ENCODE data around the gene ABCA9. TPM values are rescaled to one million over a fixed set of nuclear protein-coding genes. Genes with fewer than 3 reads are reported as not detected.
"Not testable (repeated sequence)": the region's sequence is repeated elsewhere in the genome, so short reads cannot be mapped to it uniquely, and the experiment has no call there.

ABCA9 gene
- total RNA-seq, 3 donors from 2014 or later, result 18.0 to 92.7 (median 56.7) TPM

- peaks cover 3 to 9% of the 10 kb centered on the region in 2 donors for H3K9me3 ChIP-seq
- intact Hi-C loops (cut with DNase I; ENCODE audit: low total_unique reads), result no loop called here
- H3K4me3 ChIP-seq, result no peak overlapping the region
- TF ChIP-seq CTCF (IDR thresholded peaks at IDR 0.05), result no peak
- no peak for TF ChIP-seq POLR2AphosphoS5 (IDR thresholded peaks at IDR 0.05)
- TF ChIP-seq POLR2A (IDR thresholded peaks at IDR 0.05), result no peak
- no peaks in the 10 kb centered on the region for H3K36me3 ChIP-seq
- H3K4me1 ChIP-seq, result no peaks in the 10 kb centered on the region
- H3K27me3 ChIP-seq, result no peaks in the 10 kb centered on the region
- H3K27ac ChIP-seq, result no peak overlapping the region
- DNase-seq (ENCODE audit: low spot score in 2 of 2), result no peak
Measured at GRCh38 chr17:69075823-69076222, 15.1 kb upstream of the ABCA9 start.

- H3K36me3 ChIP-seq; H3K27ac ChIP-seq; DNase-seq (ENCODE audit: low spot score in 2 of 2); H3K4me3 ChIP-seq; H3K9me3 ChIP-seq; intact Hi-C loops (cut with DNase I; ENCODE audit: low total_unique reads); H3K4me1 ChIP-seq; H3K27me3 ChIP-seq: not testable (repeated sequence)
Measured at GRCh38 chr17:69073392-69073791, 12.7 kb upstream of the ABCA9 start.

- H3K36me3 ChIP-seq; intact Hi-C loops (cut with DNase I; ENCODE audit: low total_unique reads): not testable (repeated sequence)
Measured at GRCh38 chr17:69072803-69073256, 12.1 kb upstream of the ABCA9 start.

GRCh38 chr17:69071233-69071586 lies 10.5 kb upstream of the ABCA9 start:
- H3K36me3 ChIP-seq; intact Hi-C loops (cut with DNase I; ENCODE audit: low total_unique reads); H3K27me3 ChIP-seq; DNase-seq (ENCODE audit: low spot score in 2 of 2); H3K4me3 ChIP-seq; H3K9me3 ChIP-seq; H3K4me1 ChIP-seq: not testable (repeated sequence)
- peak overlapping the region in 1 of 2 donors; percentile 22 for H3K27ac ChIP-seq

More at GRCh38 chr17:69072803-69073256, 12.1 kb upstream of the ABCA9 start:
- not testable (repeated sequence) for H3K9me3 ChIP-seq; DNase-seq (ENCODE audit: low spot score in 2 of 2); H3K4me3 ChIP-seq; H3K4me1 ChIP-seq; H3K27me3 ChIP-seq; H3K27ac ChIP-seq

GRCh38 chr17:69070378-69071232 lies 9.9 kb upstream of the ABCA9 start:
- H3K27ac ChIP-seq, result peak overlapping the region in 1 of 2 donors; percentile 22
- not testable (repeated sequence) for DNase-seq (ENCODE audit: low spot score in 2 of 2)

GRCh38 chr17:69069226-69069750 lies 8.6 kb upstream of the ABCA9 start:
- H3K27me3 ChIP-seq, result no peaks in the 10 kb centered on the region
- intact Hi-C loops (cut with DNase I; ENCODE audit: low total_unique reads), result no loop called here
- no peak for DNase-seq (ENCODE audit: low spot score in 2 of 2)
- TF ChIP-seq CTCF (IDR thresholded peaks at IDR 0.05) (no peak), POLR2A (IDR thresholded peaks at IDR 0.05) (no peak), POLR2AphosphoS5 (IDR thresholded peaks at IDR 0.05) (no peak)
- H3K4me1 ChIP-seq, result no peaks in the 10 kb centered on the region
- peaks cover 0 to 3% of the 10 kb centered on the region in 2 donors for H3K9me3 ChIP-seq
- H3K4me3 ChIP-seq, result no peak overlapping the region
- H3K27ac ChIP-seq, result no peak overlapping the region
- H3K36me3 ChIP-seq, result no peaks in the 10 kb centered on the region

More at GRCh38 chr17:69070378-69071232, 9.9 kb upstream of the ABCA9 start:
- H3K36me3 ChIP-seq; H3K4me3 ChIP-seq; intact Hi-C loops (cut with DNase I; ENCODE audit: low total_unique reads); H3K4me1 ChIP-seq; H3K27me3 ChIP-seq; H3K9me3 ChIP-seq: not testable (repeated sequence)

- no peak for DNase-seq (ENCODE audit: low spot score in 2 of 2)
- Histone ChIP-seq H3K27ac (no peak overlapping the region), H3K9me3 (peaks cover 0 to 3% of the 10 kb centered on the region in 2 donors), H3K27me3 (no peaks in the 10 kb centered on the region), H3K4me1 (no peaks in the 10 kb centered on the region), H3K36me3 (no peaks in the 10 kb centered on the region), H3K4me3 (no peak overlapping the region)
- intact Hi-C loops (cut with DNase I; ENCODE audit: low total_unique reads), result no loop called here
- TF ChIP-seq POLR2AphosphoS5 (IDR thresholded peaks at IDR 0.05) (no peak), POLR2A (IDR thresholded peaks at IDR 0.05) (no peak), CTCF (IDR thresholded peaks at IDR 0.05) (no peak)
Measured at GRCh38 chr17:69067274-69068047, 6.7 kb upstream of the ABCA9 start.

Measured in breast epithelium (tissue), 4 donors.